GM12878 (cell line): ENCODE results near the gene BCAS2. TPM values are rescaled to one million over a fixed set of nuclear protein-coding genes. Genes with fewer than 3 reads are reported as not detected.

Source experiments
- ATAC-seq: fragments of 200-7000 bp; cut with Tn5 transposase; 3 replicates; pipeline ENCODE4 v1.9.1; 2020; ENCODE audit warnings: mild to moderate bottlenecking, moderate library complexity
- BruUV-seq: library from RNA; stranded (reverse); fragments of 400-500 nt; replicated peaks from 2 replicates; lab custom pipeline; 2021; lab: Mats Ljungman, UMichigan
- CTCF ChIA-PET: fragments of 300-600 bp; sonication (Branson Sonifier 250); formaldehyde crosslinking; extraction: SDS; loops from one replicate; lab custom pipeline; 2021; ENCODE audit warnings: inconsistent platforms; lab: Yijun Ruan, JAX
- POLR2A ChIA-PET: fragments of 350-600 bp; formaldehyde crosslinking; extraction: SDS; loops from one replicate; lab custom pipeline; 2021; ENCODE audit warnings: inconsistent platforms; lab: Charles Lee
- RAD21 ChIA-PET: fragments of 300-600 bp; sonication (Branson Sonifier 250); formaldehyde crosslinking; loops from one replicate; lab custom pipeline; 2023; ENCODE audit warnings: antibody characterized with exemption; ENCODE audit not compliant: unreplicated experiment; lab: Charles Lee
- SMC1A ChIA-PET: fragments of 300-600 bp; sonication (Branson Sonifier 250); formaldehyde crosslinking; loops from one replicate; lab custom pipeline; 2023; ENCODE audit not compliant: unreplicated experiment, uncharacterized antibody; lab: Charles Lee
- DNase-seq: peaks from one replicate; pipeline ENCODE4 v3.0.0-alpha.2; 2011; ENCODE audit warnings: low read depth, low spot score
- FAIRE-seq: peaks from 3 replicates; lab custom pipeline; 2011; peaks lifted over from hg19 to GRCh38; lab: Jason Lieb, UNC
- H2AFZ ChIP-seq: 2 replicates; pipeline ENCODE4 v1.6.0; 2011; ENCODE audit warnings: low read depth, low read length, control low read depth; ENCODE audit not compliant: control insufficient read depth
- H3K27ac ChIP-seq: 2 replicates; pipeline ENCODE4 v1.5.1; 2011; ENCODE audit warnings: control low read depth; ENCODE audit not compliant: control insufficient read depth, insufficient read depth
- H3K27me3 ChIP-seq, 2 experiments: replicated peaks in 1 of 2; 2 replicates each; pipeline versions ENCODE4 v1.6.0 to v1.6.1; 2011; ENCODE audit warnings: low read length in 1 of 2; ENCODE audit not compliant: control insufficient read depth in 2 of 2, insufficient read depth in 2 of 2
- H3K36me3 ChIP-seq, 2 experiments: 2 replicates each; pipeline ENCODE4 v1.5.1; 2011; ENCODE audit warnings: low read length in 1 of 2; ENCODE audit not compliant: control insufficient read depth in 2 of 2, insufficient read depth in 2 of 2
- H3K4me1 ChIP-seq: 2 replicates; pipeline ENCODE4 v1.6.1; 2011; ENCODE audit warnings: mild to moderate bottlenecking, low read length, moderate library complexity, mixed read lengths; ENCODE audit not compliant: control insufficient read depth, insufficient read depth
- H3K4me2 ChIP-seq: 2 replicates; pipeline ENCODE4 v1.6.0; 2011; ENCODE audit warnings: control low read depth; ENCODE audit not compliant: control insufficient read depth, insufficient read depth
- H3K4me3 ChIP-seq: fragments of 200-600 bp; sonication (generic); 2 replicates; pipeline ENCODE4 v1.5.1; 2016
- H3K79me2 ChIP-seq: 2 replicates; pipeline ENCODE4 v1.6.0; 2011; ENCODE audit warnings: low read length; ENCODE audit not compliant: control insufficient read depth, insufficient read depth
- H3K9ac ChIP-seq: 2 replicates; pipeline ENCODE4 v1.8.0; 2011; ENCODE audit warnings: low read length, control low read depth, mixed read lengths; ENCODE audit not compliant: control insufficient read depth, insufficient read depth
- H3K9me3 ChIP-seq: replicated peaks from 3 replicates; pipeline ENCODE4 v1.5.1; 2011; ENCODE audit warnings: mild to moderate bottlenecking, low read length; ENCODE audit not compliant: control insufficient read depth, insufficient read depth
- H4K20me1 ChIP-seq: 2 replicates; pipeline ENCODE4 v1.6.0; 2011; ENCODE audit not compliant: control insufficient read depth, insufficient read depth
- FOXM1 ChIP-seq: IDR thresholded peaks from 2 replicates; pipeline ENCODE4 v1.6.1; 2012; ENCODE audit warnings: low read depth, mild to moderate bottlenecking, inconsistent platforms, low read length, moderate library complexity
- POU2F2 ChIP-seq: IDR thresholded peaks from 3 replicates; pipeline ENCODE4 v1.6.1; 2011; ENCODE audit warnings: low read depth, mild to moderate bottlenecking, low read length, borderline replicate concordance
- WGBS: methylation state at CpG from one replicate; pipeline ENCODE4 v1.1.6; 2016; ENCODE audit warnings: low lambda C conversion rate; ENCODE audit not compliant: insufficient replicate concordance, insufficient coverage; ENCODE audit errors: missing lambda C conversion rate; 5-methylcytosine and 5-hydroxymethylcytosine counted together
- in situ Hi-C: fragments of 300-500 bp; cut with MboI; formaldehyde crosslinking; loops from 9 replicates; pipeline ENCODE4 v1.14.3; 2018; ENCODE audit warnings: mixed read lengths
- intact Hi-C: fragments of 100-400 bp; cut with micrococcal nuclease; formaldehyde crosslinking; loops from one replicate; pipeline ENCODE4 v1.14.2; 2022; ENCODE audit not compliant: unreplicated experiment
- polyA plus RNA-seq, 11 experiments: library from polyadenylated mRNA; depleted of rRNA in 4 of 11; unstranded in 6 of 11; stranded (reverse) in 5 of 11; fragments of >200 nt; fragmentation: Nextera tagmentation in 4 of 11; fragmentation: Illumina TruSeq in 1 of 11; extraction: Ambion mirVana in 4 of 11; extraction: Trizol in 1 of 11; gene quantifications; 1 replicate in 1 of 11; 2 replicates in 10 of 11; pipeline versions ENCODE4 v1.2.1 to v1.2.3, GENCODE V29; 2011 to 2016; ENCODE audit warnings: inconsistent platforms in 2 of 11, missing spikeins in 2 of 11, low read depth in 1 of 11
- total RNA-seq, 4 experiments: library from RNA; depleted of rRNA in 3 of 4; stranded (reverse); fragments of >200 nt in 3 of 4; fragmentation: Illumina TruSeq in 1 of 4; extraction: Trizol in 1 of 4; gene quantifications; 2 replicates each; pipeline versions ENCODE4 v1.2.1 to v1.2.3, GENCODE V29; 2013 to 2021
- TF ChIP-seq, protein P1 (sequence below): fragments of 450-650 bp; IDR thresholded peaks from 2 replicates; pipeline ENCODE4 v1.6.1; 2014; ENCODE audit warnings: mild to moderate bottlenecking
- TF ChIP-seq, protein P2 (sequence below): fragments of 450-650 bp; IDR thresholded peaks from 2 replicates; pipeline ENCODE4 v1.6.1; 2018; ENCODE audit warnings: borderline replicate concordance, mild to moderate bottlenecking; ENCODE audit not compliant: partially characterized antibody

Gene BCAS2
- total and polyA plus RNA-seq, 10 of the 15 experiments (the other 5 are each of a cell fraction or from before 2014, with no cell fraction given) = 37.3 to 129 (median 60.7) TPM

DNA sequence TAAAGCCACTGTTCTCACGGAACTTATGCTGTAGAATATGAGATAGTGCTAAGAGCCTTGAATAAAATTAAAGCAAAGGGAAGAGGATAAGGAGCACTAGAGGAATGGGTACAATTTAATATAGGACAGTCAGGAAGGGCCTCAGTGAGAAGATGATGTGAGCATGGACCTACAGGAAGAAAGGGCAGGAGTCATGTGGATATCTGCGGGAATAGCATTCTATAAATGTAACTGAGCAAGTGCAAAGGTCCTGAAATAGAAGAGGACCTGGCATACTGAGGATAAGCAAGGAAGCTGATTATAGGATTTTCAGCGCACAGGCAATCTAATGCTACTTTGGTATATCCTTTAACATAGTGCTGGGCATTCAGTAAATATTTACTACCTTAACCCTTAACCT is 12.6 kb upstream of the BCAS2 start (continued):
- TF ChIP-seq, protein P1, sequence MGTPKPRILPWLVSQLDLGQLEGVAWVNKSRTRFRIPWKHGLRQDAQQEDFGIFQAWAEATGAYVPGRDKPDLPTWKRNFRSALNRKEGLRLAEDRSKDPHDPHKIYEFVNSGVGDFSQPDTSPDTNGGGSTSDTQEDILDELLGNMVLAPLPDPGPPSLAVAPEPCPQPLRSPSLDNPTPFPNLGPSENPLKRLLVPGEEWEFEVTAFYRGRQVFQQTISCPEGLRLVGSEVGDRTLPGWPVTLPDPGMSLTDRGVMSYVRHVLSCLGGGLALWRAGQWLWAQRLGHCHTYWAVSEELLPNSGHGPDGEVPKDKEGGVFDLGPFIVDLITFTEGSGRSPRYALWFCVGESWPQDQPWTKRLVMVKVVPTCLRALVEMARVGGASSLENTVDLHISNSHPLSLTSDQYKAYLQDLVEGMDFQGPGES = no peak
- TF ChIP-seq FOXM1 = no peak
- TF ChIP-seq, protein P2, sequence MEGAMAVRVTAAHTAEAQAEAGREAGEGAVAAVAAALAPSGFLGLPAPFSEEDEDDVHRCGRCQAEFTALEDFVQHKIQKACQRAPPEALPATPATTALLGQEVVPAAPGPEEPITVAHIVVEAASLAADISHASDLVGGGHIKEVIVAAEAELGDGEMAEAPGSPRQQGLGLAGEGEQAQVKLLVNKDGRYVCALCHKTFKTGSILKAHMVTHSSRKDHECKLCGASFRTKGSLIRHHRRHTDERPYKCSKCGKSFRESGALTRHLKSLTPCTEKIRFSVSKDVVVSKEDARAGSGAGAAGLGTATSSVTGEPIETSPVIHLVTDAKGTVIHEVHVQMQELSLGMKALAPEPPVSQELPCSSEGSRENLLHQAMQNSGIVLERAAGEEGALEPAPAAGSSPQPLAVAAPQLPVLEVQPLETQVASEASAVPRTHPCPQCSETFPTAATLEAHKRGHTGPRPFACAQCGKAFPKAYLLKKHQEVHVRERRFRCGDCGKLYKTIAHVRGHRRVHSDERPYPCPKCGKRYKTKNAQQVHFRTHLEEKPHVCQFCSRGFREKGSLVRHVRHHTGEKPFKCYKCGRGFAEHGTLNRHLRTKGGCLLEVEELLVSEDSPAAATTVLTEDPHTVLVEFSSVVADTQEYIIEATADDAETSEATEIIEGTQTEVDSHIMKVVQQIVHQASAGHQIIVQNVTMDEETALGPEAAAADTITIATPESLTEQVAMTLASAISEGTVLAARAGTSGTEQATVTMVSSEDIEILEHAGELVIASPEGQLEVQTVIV = no peak

DNA sequence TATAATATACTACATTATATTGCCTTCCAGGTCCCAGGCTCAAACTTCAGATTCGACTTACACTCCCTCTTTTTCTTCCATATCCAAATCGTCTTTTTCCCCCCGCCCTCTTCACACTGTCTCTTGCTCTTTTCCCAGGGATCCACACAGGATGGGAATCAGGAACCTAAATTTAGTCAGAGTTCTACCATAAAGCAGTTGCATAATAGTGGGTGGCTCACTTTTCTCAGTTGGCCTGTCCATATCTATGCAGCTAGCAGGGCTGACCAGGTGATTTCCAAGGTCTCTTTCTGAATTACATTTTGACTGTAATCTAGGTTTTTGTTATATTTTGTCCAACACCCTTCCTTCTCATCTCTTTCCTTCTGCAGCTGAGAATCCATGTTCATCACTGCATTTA is 7.7 kb upstream of the BCAS2 start:
- intact Hi-C loops = no loop called here

More for the DNA sequence above, 7.7 kb upstream of the BCAS2 start:
- Histone ChIP-seq H4K20me1 (no peaks in the 10 kb centered on the region), H3K27me3 (no peaks in the 10 kb centered on the region), H3K4me3 (no peak overlapping the region), H3K4me2 (no peak overlapping the region), H3K27ac (no peak overlapping the region)
- in situ Hi-C loops = no loop called here
- RAD21 ChIA-PET = no interaction called here
- no peak for ATAC-seq
- no peak for FAIRE-seq
- CTCF ChIA-PET = no interaction called here
- TF ChIP-seq POU2F2 = no peak
- TF ChIP-seq, all 136 proteins: peak for 0
- Histone ChIP-seq H2AFZ (no peak overlapping the region), H3K79me2 (no peaks in the 10 kb centered on the region), H3K9me3 (no peaks in the 10 kb centered on the region), H3K9ac (no peak overlapping the region), H3K4me1 (no peaks in the 10 kb centered on the region), H3K36me3 (no peaks in the 10 kb centered on the region)
- DNase-seq = no peak
- no TSS peak for BruUV-seq
- ChIA-PET POLR2A (no interaction called here), SMC1A (no interaction called here)
- 2% methylated on average over 3 of the region's 3 CpGs for WGBS
